HG03097 (cell line): ENCODE results near the gene DIS3L2.
"Not testable (repeated sequence)": the region's sequence is repeated elsewhere in the genome, so short reads cannot be mapped to it uniquely, and the experiment has no call there.

Experiments
- ATAC-seq: cut with Tn5 transposase; IDR thresholded peaks from one replicate; pipeline ENCODE4 v1.9.1; 2021; ENCODE audit not compliant: unreplicated experiment, low FRiP score

The DIS3L2 gene

GRCh38 chr2:231928481-231928880 lies 33.0 kb upstream of the DIS3L2 start:
- no peak for ATAC-seq

GRCh38 chr2:231928901-231929725 lies 32.4 kb upstream of the DIS3L2 start:
- ATAC-seq = no peak

- ATAC-seq = no peak
Measured at GRCh38 chr2:231929961-231930592, 31.4 kb upstream of the DIS3L2 start.

GRCh38 chr2:231930593-231931281 lies 30.8 kb upstream of the DIS3L2 start:
- no peak for ATAC-seq

GRCh38 chr2:231931481-231931915 lies 30.0 kb upstream of the DIS3L2 start:
- no peak for ATAC-seq

- ATAC-seq = no peak
Measured at GRCh38 chr2:231932711-231932970, 28.9 kb upstream of the DIS3L2 start.

- ATAC-seq = no peak
Measured at GRCh38 chr2:231932985-231933915, 28.3 kb upstream of the DIS3L2 start.

GRCh38 chr2:231933916-231934401 lies 27.6 kb upstream of the DIS3L2 start:
- no peak for ATAC-seq

GRCh38 chr2:231934441-231935206 lies 26.9 kb upstream of the DIS3L2 start:
- ATAC-seq = no peak

GRCh38 chr2:231935207-231935524 lies 26.3 kb upstream of the DIS3L2 start:
- no peak for ATAC-seq

- ATAC-seq = no peak
Measured at GRCh38 chr2:231935815-231936214, 25.7 kb upstream of the DIS3L2 start.

- ATAC-seq = no peak
Measured at GRCh38 chr2:231936491-231936890, 25.0 kb upstream of the DIS3L2 start.

- no peak for ATAC-seq
Measured at GRCh38 chr2:231937057-231937456, 24.5 kb upstream of the DIS3L2 start.

GRCh38 chr2:231939022-231939421 lies 22.5 kb upstream of the DIS3L2 start:
- ATAC-seq = no peak

GRCh38 chr2:231940795-231941194 lies 20.7 kb upstream of the DIS3L2 start:
- ATAC-seq = no peak

- ATAC-seq = no peak
Measured at GRCh38 chr2:231941673-231942072, 19.8 kb upstream of the DIS3L2 start.

- ATAC-seq = no peak
Measured at GRCh38 chr2:231942180-231942579, 19.3 kb upstream of the DIS3L2 start.

- ATAC-seq = no peak
Measured at GRCh38 chr2:231946241-231946814, 15.2 kb upstream of the DIS3L2 start.

- not testable (repeated sequence) for ATAC-seq
Measured at GRCh38 chr2:231947112-231947511, 14.4 kb upstream of the DIS3L2 start.

- ATAC-seq = no peak
Measured at GRCh38 chr2:231947694-231948093, 13.8 kb upstream of the DIS3L2 start.
